ENCODE results near the gene GET3.

Gene GET3

GRCh38 chr19:12733369-12734214, 3.7 kb upstream of the GET3 start:
- Histone ChIP-seq H3K4me3 (ENCODE audit: low read depth, low read length) (peak overlapping the region; percentile 76), H3K4me1 (ENCODE audit: control insufficient read depth, insufficient read depth, low read length) (peaks cover 3% of the 10 kb centered on the region), H3K9ac (ENCODE audit: low read depth, low read length) (peak overlapping the region; percentile 95), H3K27me3 (ENCODE audit: control insufficient read depth, insufficient read depth, low read length) (no peaks in the 10 kb centered on the region), H3K9me3 (ENCODE audit: control insufficient read depth, insufficient read depth, low read length) (no peaks in the 10 kb centered on the region), H3K36me3 (ENCODE audit: control insufficient read depth, insufficient read depth, low read length) (peaks cover 18% of the 10 kb centered on the region)

- Histone ChIP-seq H3K27me3 (ENCODE audit: control insufficient read depth, insufficient read depth, low read length) (no peaks in the 10 kb centered on the region), H3K9me3 (ENCODE audit: control insufficient read depth, insufficient read depth, low read length) (no peaks in the 10 kb centered on the region), H3K4me1 (ENCODE audit: control insufficient read depth, insufficient read depth, low read length) (peaks cover 3% of the 10 kb centered on the region), H3K36me3 (ENCODE audit: control insufficient read depth, insufficient read depth, low read length) (no peaks in the 10 kb centered on the region), H3K9ac (ENCODE audit: low read depth, low read length) (peak overlapping the region; percentile 87), H3K4me3 (ENCODE audit: low read depth, low read length) (peak overlapping the region; percentile 94)
Observed at GRCh38 chr19:12737835-12738351, 596 bp downstream of the GET3 start.

- Histone ChIP-seq H3K9me3 (ENCODE audit: control insufficient read depth, insufficient read depth, low read length) (no peaks in the 10 kb centered on the region), H3K4me1 (ENCODE audit: control insufficient read depth, insufficient read depth, low read length) (no peaks in the 10 kb centered on the region), H3K36me3 (ENCODE audit: control insufficient read depth, insufficient read depth, low read length) (peaks cover 16% of the 10 kb centered on the region), H3K27me3 (ENCODE audit: control insufficient read depth, insufficient read depth, low read length) (peaks cover 7% of the 10 kb centered on the region), H3K9ac (ENCODE audit: low read depth, low read length) (no peak overlapping the region), H3K4me3 (ENCODE audit: low read depth, low read length) (no peak overlapping the region)
Observed at GRCh38 chr19:12745166-12745897, 8.0 kb downstream of the GET3 start.

- Histone ChIP-seq H3K9ac (ENCODE audit: low read depth, low read length) (no peak overlapping the region), H3K4me1 (ENCODE audit: control insufficient read depth, insufficient read depth, low read length) (no peaks in the 10 kb centered on the region), H3K9me3 (ENCODE audit: control insufficient read depth, insufficient read depth, low read length) (no peaks in the 10 kb centered on the region), H3K36me3 (ENCODE audit: control insufficient read depth, insufficient read depth, low read length) (peaks cover 16% of the 10 kb centered on the region), H3K4me3 (ENCODE audit: low read depth, low read length) (no peak overlapping the region), H3K27me3 (ENCODE audit: control insufficient read depth, insufficient read depth, low read length) (peaks cover 24% of the 10 kb centered on the region)
Observed at GRCh38 chr19:12748489-12748888, 11.2 kb downstream of the GET3 start.

- Histone ChIP-seq H3K4me3 (ENCODE audit: low read depth, low read length) (no peak overlapping the region), H3K9ac (ENCODE audit: low read depth, low read length) (no peak overlapping the region), H3K9me3 (ENCODE audit: control insufficient read depth, insufficient read depth, low read length) (no peaks in the 10 kb centered on the region), H3K27me3 (ENCODE audit: control insufficient read depth, insufficient read depth, low read length) (peaks cover 27% of the 10 kb centered on the region), H3K4me1 (ENCODE audit: control insufficient read depth, insufficient read depth, low read length) (no peaks in the 10 kb centered on the region), H3K36me3 (ENCODE audit: control insufficient read depth, insufficient read depth, low read length) (peaks cover 9% of the 10 kb centered on the region)
Observed at GRCh38 chr19:12749938-12750521, 12.7 kb downstream of the GET3 start.

- no peak overlapping the region for H3K4me3 ChIP-seq (ENCODE audit: low read depth, low read length)
- no peaks in the 10 kb centered on the region for H3K9me3 ChIP-seq (ENCODE audit: control insufficient read depth, insufficient read depth, low read length)
- H3K9ac ChIP-seq (ENCODE audit: low read depth, low read length): no peak overlapping the region
- H3K36me3 ChIP-seq (ENCODE audit: control insufficient read depth, insufficient read depth, low read length): peaks cover 9% of the 10 kb centered on the region
- no peaks in the 10 kb centered on the region for H3K4me1 ChIP-seq (ENCODE audit: control insufficient read depth, insufficient read depth, low read length)
- peaks cover 27% of the 10 kb centered on the region for H3K27me3 ChIP-seq (ENCODE audit: control insufficient read depth, insufficient read depth, low read length)
Observed at GRCh38 chr19:12750851-12751250, 13.6 kb downstream of the GET3 start.

GRCh38 chr19:12751635-12752034, 14.3 kb downstream of the GET3 start, which contains the start of gene BEST2:
TSS of gene BEST2 (plus strand) at chr19:12751791. CDS start at chr19:12752593, 802 bp downstream.
- peaks cover 27% of the 10 kb centered on the region for H3K27me3 ChIP-seq (ENCODE audit: control insufficient read depth, insufficient read depth, low read length)
- no peaks in the 10 kb centered on the region for H3K4me1 ChIP-seq (ENCODE audit: control insufficient read depth, insufficient read depth, low read length)
- H3K4me3 ChIP-seq (ENCODE audit: low read depth, low read length): peak within 1 kb of the TSS; percentile 60

GRCh38 chr19:12752056-12752781, 14.9 kb downstream of the GET3 start:
- Histone ChIP-seq H3K4me1 (ENCODE audit: control insufficient read depth, insufficient read depth, low read length) (no peaks in the 10 kb centered on the region), H3K9ac (ENCODE audit: low read depth, low read length) (peak overlapping the region; percentile 47), H3K27me3 (ENCODE audit: control insufficient read depth, insufficient read depth, low read length) (peaks cover 27% of the 10 kb centered on the region), H3K4me3 (ENCODE audit: low read depth, low read length) (peak overlapping the region; percentile 60), H3K9me3 (ENCODE audit: control insufficient read depth, insufficient read depth, low read length) (no peaks in the 10 kb centered on the region), H3K36me3 (ENCODE audit: control insufficient read depth, insufficient read depth, low read length) (peaks cover 6% of the 10 kb centered on the region)

More at GRCh38 chr19:12751635-12752034, 14.3 kb downstream of the GET3 start, which contains the start of gene BEST2:
- Histone ChIP-seq H3K9ac (ENCODE audit: low read depth, low read length) (peak within 1 kb of the TSS; percentile 47), H3K36me3 (ENCODE audit: control insufficient read depth, insufficient read depth, low read length) (peaks cover 9% of the 10 kb centered on the region), H3K9me3 (ENCODE audit: control insufficient read depth, insufficient read depth, low read length) (no peaks in the 10 kb centered on the region)

GRCh38 chr19:12754465-12755196, 17.3 kb downstream of the GET3 start:
- H3K4me3 ChIP-seq (ENCODE audit: low read depth, low read length): no peak overlapping the region
- peaks cover 26% of the 10 kb centered on the region for H3K27me3 ChIP-seq (ENCODE audit: control insufficient read depth, insufficient read depth, low read length)
- H3K9ac ChIP-seq (ENCODE audit: low read depth, low read length): no peak overlapping the region
- H3K36me3 ChIP-seq (ENCODE audit: control insufficient read depth, insufficient read depth, low read length): no peaks in the 10 kb centered on the region
- H3K4me1 ChIP-seq (ENCODE audit: control insufficient read depth, insufficient read depth, low read length): no peaks in the 10 kb centered on the region
- no peaks in the 10 kb centered on the region for H3K9me3 ChIP-seq (ENCODE audit: control insufficient read depth, insufficient read depth, low read length)

- H3K9ac ChIP-seq (ENCODE audit: low read depth, low read length): no peak overlapping the region
- no peaks in the 10 kb centered on the region for H3K36me3 ChIP-seq (ENCODE audit: control insufficient read depth, insufficient read depth, low read length)
- H3K27me3 ChIP-seq (ENCODE audit: control insufficient read depth, insufficient read depth, low read length): peaks cover 10% of the 10 kb centered on the region
- H3K4me3 ChIP-seq (ENCODE audit: low read depth, low read length): no peak overlapping the region
- H3K9me3 ChIP-seq (ENCODE audit: control insufficient read depth, insufficient read depth, low read length): no peaks in the 10 kb centered on the region
- H3K4me1 ChIP-seq (ENCODE audit: control insufficient read depth, insufficient read depth, low read length): no peaks in the 10 kb centered on the region
Observed at GRCh38 chr19:12756150-12756883, 19.0 kb downstream of the GET3 start.

All from iPS-15b (cell line).